HL-60 (cell line): ENCODE measurements around the gene STK32B.

Experiments
- DNase-seq, 2 experiments: peaks; one replicate each; pipeline ENCODE4 v3.0.0-alpha.2; 2010 to 2020; ENCODE audit warnings: low read depth in 1 of 2, low spot score in 1 of 2
- H3K27ac ChIP-seq: fragments of 250-450 bp; sonication (Bioruptor Pico); replicated peaks from 2 replicates; pipeline ENCODE4 v1.5.1; 2020; ENCODE audit warnings: mild to moderate bottlenecking, moderate library complexity
- H3K27me3 ChIP-seq: fragments of 250-450 bp; sonication (Bioruptor Pico); 2 replicates; pipeline ENCODE4 v1.5.1; 2021; ENCODE audit warnings: mild to moderate bottlenecking, moderate library complexity; ENCODE audit not compliant: insufficient read depth, poor library complexity, severe bottlenecking
- H3K4me3 ChIP-seq: replicated peaks from 2 replicates; pipeline ENCODE4 v1.5.1; 2011; ENCODE audit warnings: mild to moderate bottlenecking, control low read depth, low read length; ENCODE audit not compliant: insufficient read depth
- CTCF ChIP-seq: IDR thresholded peaks from one replicate; pipeline ENCODE4 v1.5.1; 2011; ENCODE audit warnings: low read length, control low read depth, inconsistent platforms; ENCODE audit not compliant: insufficient read depth
- GABPA ChIP-seq: IDR thresholded peaks from 2 replicates; pipeline ENCODE4 v1.6.1; 2012; ENCODE audit warnings: low read depth
- POLR2AphosphoS5 ChIP-seq: IDR thresholded peaks from 2 replicates; pipeline ENCODE4 v1.6.1; 2012; ENCODE audit warnings: low read depth
- REST ChIP-seq: IDR thresholded peaks from 2 replicates; pipeline ENCODE4 v1.6.1; 2012; ENCODE audit warnings: low read depth; ENCODE audit not compliant: insufficient replicate concordance
- SPI1 ChIP-seq: IDR thresholded peaks from 2 replicates; pipeline ENCODE4 v1.6.1; 2012; ENCODE audit warnings: low read depth, mild to moderate bottlenecking, borderline replicate concordance

STK32B gene

GRCh38 chr4:5337731-5338130 lies 286.5 kb downstream of the STK32B start:
- Histone ChIP-seq H3K4me3 (no peak overlapping the region), H3K27me3 (no peaks in the 10 kb centered on the region), H3K27ac (no peak overlapping the region)
- TF ChIP-seq POLR2AphosphoS5 (no peak), CTCF (no peak), REST (no peak), SPI1 (no peak)
- DNase-seq, result no peak

- no peak overlapping the region for H3K27ac ChIP-seq
- H3K4me3 ChIP-seq, result no peak overlapping the region
- DNase-seq, result no peak
- H3K27me3 ChIP-seq, result no peaks in the 10 kb centered on the region
- TF ChIP-seq POLR2AphosphoS5 (no peak), REST (no peak), CTCF (no peak), SPI1 (no peak), GABPA (no peak)
These were observed 287.3 kb downstream of the STK32B start for GRCh38 chr4:5338531-5338930.

- no peaks in the 10 kb centered on the region for H3K27me3 ChIP-seq
- no peak overlapping the region for H3K27ac ChIP-seq
- TF ChIP-seq REST, result no peak
- no peak for TF ChIP-seq GABPA
- no peak for TF ChIP-seq POLR2AphosphoS5
- TF ChIP-seq CTCF, result no peak
- TF ChIP-seq SPI1, result no peak
- DNase-seq, result no peak
- no peak overlapping the region for H3K4me3 ChIP-seq
These were observed 289.7 kb downstream of the STK32B start for GRCh38 chr4:5340991-5341451.
